GM18511 (cell line): ENCODE measurements around the gene ARHGEF9.
"Not testable (repeated sequence)": the region's sequence is repeated elsewhere in the genome, so short reads cannot be mapped to it uniquely, and the experiment has no call there.

Experiments
- ATAC-seq: cut with Tn5 transposase; IDR thresholded peaks from one replicate; pipeline ENCODE4 v1.9.1; 2021; ENCODE audit warnings: mild to moderate bottlenecking, moderate library complexity; ENCODE audit not compliant: unreplicated experiment

ARHGEF9 gene

DNA sequence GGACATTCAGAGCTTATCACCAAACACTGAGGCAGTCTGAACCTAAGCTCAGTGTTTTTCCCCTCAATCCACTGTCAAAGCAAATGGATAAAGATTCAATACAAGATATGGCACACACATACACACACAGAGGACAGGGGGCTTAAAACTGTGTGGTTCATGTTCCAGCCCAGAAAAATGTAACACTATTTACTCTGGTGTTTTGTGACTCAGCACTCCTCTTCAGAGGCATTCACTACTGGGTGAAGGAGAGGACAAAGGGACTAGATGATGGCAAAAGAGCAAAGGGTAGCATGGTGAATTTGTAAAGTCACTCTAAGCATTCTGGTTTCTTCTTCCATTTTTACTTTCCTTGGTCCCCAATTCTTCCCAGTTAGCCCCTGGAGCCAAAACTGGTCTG lies 120.3 kb downstream of the ARHGEF9 start:
- no peak for ATAC-seq

- no peak for ATAC-seq
These were observed 120.9 kb downstream of the ARHGEF9 start for GRCh38 chrX:63664083-63664482.

- ATAC-seq: no peak
These were observed 123.3 kb downstream of the ARHGEF9 start for GRCh38 chrX:63661676-63662075.

- ATAC-seq: no peak
These were observed 126.1 kb downstream of the ARHGEF9 start for GRCh38 chrX:63658920-63659319.

DNA sequence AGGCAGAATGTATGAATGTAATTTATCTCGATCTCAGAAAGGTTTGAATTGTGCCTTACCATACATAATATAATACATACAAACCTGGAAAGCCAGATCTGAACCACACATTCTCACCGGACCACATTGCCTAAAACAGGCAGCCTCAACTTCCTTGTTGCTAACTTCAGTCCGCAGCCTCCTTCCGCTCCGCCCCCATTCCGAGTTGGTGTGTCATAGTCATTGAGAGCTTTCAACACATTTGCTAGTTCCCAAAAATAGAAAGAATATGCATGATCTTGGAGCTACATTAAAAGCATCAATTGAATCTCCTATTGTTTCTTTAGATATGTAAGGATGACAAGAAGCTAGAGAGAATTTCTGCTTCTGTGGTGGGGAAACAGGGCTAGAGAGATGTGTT lies 127.2 kb downstream of the ARHGEF9 start:
- ATAC-seq: no peak

GRCh38 chrX:63656871-63657580 lies 128.0 kb downstream of the ARHGEF9 start:
- no peak for ATAC-seq

DNA sequence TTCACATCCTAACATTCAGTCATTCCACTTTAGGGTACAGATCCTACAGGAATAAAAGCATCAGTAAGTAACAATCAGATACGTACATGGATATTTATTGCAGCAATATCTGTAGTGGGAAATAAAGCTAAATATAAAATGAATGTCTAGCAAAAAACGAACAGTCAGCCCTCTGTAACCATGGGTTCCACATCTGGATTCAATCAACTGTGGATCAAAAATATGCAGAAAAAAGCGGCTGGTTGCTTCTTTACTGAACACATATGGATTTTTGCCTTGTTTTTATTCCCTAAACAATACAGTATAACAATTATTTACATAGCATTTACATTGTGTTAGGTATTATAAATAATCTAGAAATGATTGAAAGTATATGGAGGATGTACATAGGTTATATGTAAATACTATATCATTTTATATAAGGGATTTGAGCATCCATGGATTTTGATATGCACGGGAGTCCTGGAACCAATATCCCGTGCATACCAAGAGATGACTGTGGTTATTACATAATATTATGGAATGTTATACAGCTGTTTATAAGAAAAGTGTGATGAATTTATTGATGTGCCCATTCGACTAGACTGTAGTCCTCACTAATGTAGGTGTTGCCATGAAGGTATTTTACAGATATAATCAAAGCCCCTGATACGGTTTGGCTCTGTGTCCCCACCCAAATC lies 132.8 kb downstream of the ARHGEF9 start:
- ATAC-seq: no peak

GRCh38 chrX:63645748-63646147 lies 139.3 kb downstream of the ARHGEF9 start:
- ATAC-seq: not testable (repeated sequence)

- no peak for ATAC-seq
These were observed 149.3 kb downstream of the ARHGEF9 start for GRCh38 chrX:63635750-63636149.

DNA sequence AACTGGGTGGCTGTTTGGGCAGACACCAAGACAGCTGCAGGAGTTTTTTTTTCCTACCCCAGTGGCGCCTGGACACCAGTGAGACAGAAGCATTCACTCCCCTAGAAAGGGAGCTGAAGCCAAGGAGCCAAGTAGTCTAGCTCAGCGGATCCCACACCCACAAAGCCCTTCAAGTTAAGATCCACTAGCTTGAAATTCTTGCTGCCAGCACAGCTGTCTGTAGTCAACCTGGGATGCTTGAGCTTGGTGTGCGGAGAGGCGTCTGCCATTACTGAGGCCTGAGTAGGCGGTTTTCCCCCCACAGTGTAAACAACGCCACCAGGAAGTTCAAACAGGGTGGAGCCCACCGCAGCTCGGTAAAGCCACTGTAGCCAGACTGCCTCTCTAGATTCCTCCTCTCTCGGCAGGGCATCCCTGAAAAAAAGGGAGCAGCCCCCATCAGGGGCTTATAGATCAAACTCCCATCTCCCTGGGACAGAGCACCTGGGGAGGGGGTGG lies 171.4 kb downstream of the ARHGEF9 start:
- no peak for ATAC-seq

DNA sequence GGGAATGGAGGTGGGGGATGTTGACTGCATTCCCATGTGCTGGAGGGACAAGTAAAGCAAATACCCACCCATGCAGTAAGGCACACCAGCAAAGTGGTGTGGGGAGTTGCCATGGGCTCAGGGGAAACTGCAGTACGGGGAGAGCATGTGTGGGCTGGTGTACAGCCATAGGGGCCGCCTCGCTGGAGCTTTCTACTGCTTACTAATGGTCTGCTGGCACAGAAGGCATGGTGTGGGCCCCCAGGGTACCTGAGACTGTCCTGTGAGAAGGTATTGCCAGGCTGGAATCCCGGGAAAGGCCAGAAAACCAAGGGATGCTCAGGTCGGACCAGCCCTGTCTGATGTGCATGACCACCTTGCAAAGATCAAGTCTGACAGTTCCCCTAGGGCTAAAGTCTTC lies 199.1 kb downstream of the ARHGEF9 start:
- no peak for ATAC-seq
